Hematopoietic multipotent progenitor cell treated with erythropoietin and hydrocortisone succinate and interleukin-3 and kit ligand, for 6 days (in vitro differentiated cells): ENCODE results near the gene ITPR3.

ENCODE experiments used
- DNase-seq: peaks from one replicate; pipeline ENCODE4 v3.0.0-alpha.2; 2015

Gene ITPR3

DNA sequence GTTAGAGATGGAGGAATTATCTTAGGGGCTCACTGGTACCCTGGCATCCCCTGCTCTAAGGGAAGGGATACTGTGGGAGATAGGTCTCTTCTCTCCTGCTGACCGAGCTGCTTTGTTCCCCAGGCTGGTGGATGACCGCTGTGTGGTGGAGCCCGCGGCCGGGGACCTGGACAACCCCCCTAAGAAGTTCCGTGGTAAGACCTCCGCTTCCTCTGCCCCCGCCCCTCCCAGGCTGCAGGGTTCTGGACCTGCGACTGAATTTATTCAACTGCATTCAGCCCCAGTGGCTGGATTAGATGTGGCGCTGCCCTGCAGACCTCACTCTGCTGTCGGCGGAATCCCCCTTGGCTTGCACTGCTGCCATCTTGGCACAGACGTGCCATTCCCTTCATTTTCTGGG, 19.2 kb downstream of the ITPR3 start:
- no peak for DNase-seq

DNA sequence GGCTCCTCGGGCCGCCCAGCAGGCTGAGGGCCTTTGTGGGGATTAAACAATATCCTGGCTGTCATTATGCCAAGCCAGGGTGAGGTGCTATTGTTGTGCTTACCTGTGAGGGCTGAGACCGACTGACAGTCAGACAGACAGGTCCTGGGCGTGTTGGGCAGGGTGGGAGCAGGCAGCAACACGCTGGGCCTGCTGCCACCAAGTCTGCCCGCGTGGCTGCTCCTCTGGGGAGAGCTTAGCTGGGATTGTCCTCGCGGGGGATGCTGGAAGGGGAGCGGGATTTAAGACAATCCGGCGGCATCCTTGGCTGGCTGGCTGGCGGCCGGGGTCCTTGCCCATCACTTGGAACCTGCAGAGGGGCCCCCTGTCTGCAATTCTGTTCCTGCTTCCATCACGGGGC, 20.0 kb downstream of the ITPR3 start:
- DNase-seq = no peak

DNA sequence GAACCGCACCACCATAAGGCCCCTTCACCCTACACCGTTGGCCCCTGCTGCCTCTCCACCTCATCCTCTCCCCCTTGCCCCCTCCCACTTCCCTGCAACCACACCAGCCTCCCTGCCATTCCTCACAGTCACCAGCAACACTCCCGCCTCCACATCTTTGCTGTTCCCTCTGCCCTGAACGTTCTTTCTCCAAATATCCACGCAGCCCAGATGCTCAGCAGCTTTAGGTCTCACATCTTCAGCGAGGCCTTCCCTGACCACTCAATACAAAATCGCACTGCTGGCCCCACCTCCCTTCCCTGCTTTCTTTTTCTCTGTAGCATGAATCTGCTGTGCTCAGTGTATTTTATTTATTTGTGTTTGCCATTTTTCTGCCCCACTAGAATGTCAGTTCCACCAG, 20.5 kb downstream of the ITPR3 start:
- no peak for DNase-seq

DNA sequence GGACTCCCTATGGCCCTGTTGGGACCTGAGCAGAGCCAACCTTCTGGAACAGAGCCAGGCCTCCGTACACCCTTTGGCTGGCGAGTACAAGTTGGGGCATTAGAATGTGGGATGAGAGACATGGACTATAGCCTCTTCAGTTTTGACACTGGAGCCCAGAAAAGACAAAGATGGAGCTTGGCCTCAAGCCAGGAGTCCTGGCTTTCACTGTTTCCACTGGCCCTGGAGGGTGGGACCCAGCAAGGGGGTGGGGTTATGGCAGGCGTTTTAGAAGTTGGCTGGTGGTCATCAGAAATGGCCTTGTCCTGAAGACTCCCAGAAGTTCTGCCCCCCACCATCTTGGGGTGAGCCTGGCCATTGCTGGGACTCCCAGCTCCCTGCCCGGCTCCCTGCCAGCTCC, 21.8 kb downstream of the ITPR3 start:
- no peak for DNase-seq

DNA sequence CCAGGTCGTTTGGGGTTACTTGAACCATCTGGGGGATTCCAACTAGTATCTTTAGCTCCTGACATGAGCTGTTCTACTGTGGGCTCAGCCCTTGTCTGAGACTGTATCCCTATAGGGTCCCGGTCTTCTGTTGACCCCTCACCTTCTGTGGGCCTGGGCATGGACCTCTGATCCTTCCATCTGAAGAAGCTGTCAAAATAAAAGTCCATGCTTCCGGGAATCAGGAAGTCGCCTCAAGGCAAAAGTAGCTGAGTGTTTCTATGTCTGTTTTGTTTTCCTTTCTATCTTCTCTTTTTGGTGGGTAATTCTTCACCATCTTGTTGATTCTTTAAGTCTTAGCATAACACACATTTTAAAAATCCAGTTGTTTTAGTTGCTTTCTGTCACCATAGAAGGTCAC, 30.3 kb downstream of the ITPR3 start:
- DNase-seq = no peak

DNA sequence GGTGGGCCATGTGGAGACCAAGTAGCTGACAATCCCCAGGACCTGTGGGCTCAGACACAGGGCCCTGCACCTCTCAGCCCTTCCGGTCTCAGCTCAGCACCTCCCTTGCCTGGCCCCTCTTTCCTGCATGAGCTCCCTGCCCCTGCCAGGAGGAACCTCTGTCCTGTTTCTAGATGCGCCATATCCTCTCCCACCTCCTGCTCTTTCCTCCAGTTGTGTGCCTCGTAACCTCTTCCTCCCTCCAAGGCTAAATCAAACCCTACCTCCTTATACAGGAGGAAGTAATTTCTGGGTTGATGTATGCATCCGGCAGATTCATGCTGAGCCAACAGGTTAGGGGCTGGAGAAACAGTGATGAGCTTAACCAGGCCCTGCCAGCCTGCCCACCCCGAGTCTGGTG, 30.9 kb downstream of the ITPR3 start:
- no peak for DNase-seq

DNA sequence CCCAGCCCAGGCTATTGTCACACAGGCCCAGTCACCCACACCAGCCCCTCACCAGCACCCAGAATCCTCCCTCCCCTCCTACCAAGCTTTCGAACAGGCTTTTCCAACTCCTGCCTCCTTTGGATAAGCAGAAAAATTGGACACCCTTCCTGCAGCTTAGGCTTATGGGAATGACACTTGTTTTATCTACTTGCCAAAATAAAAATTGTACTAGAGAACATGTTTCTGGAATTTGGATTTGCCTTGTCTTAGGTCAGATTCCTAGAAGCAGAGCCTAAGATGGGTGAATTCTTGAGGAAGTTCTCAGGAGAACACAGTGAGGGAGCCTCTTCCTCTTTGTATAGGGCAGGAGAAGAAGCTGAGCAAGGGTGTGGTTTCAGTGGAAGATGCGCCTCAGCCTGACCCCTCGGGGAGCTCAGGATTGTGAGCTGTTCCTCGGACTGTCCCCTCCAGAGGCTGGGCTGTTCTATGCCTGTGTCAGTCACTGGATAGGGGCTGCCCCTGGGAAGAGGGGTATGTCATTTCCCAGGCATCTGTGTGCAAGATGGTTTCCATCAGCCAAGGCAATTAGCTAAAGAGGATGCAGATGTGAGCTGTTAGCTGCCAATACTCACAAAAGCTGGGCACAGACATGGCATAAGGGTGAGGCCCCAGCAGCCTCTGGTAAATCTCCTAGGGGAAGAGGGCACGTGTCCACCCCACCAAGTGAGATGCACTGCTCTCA, 33.9 kb downstream of the ITPR3 start:
- no peak for DNase-seq

DNA sequence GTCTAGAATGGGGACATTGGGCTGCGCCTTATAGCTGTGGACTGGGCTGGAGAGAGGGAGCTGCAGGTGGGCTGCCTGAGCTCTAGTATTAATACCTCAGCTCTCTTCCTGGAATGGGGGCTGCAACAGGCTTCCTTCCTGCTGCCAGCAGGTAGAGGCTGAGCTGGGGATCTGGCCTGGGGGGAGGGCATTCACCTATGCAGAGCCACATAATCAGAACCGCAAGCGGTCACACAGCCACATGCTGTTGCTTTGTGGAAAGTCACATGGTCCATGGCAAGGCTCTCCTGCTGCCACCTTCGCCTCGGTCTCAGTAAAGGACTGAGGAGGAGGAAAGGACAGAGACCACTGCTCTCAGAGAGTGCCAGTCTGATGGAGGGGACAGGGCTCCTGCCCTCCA, 35.7 kb downstream of the ITPR3 start:
- DNase-seq = no peak

DNA sequence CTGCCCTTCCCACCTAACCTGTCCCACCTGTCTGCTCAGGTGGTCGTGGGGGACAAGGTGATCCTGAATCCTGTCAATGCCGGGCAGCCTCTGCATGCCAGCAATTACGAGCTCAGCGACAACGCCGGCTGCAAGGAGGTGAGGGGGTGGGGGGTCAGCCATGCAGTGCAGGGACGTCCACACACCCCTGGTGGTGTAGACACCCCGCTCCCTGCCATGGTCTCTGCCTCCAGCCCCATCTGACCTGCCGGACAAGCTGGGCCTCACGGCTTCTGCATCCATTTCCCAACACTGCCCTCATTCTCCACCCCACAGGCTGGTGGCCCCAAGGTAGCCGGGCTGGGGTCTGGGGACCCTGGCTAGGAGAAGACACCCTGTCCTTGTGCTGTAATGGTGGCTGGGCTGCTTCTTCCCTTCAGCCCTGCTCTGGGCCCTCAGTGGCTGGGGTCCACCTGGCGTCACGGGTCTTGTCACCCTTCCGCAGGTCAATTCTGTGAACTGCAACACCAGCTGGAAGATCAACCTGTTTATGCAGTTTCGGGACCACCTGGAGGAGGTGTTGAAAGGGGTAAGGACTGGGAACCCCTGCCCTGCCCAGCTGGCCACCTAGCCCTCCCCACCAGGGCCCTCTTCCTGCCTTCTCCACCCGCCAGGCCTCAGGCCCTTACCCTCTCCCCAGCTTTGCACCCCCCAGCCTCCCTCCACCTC, 38.0 kb downstream of the ITPR3 start:
- no peak for DNase-seq

DNA sequence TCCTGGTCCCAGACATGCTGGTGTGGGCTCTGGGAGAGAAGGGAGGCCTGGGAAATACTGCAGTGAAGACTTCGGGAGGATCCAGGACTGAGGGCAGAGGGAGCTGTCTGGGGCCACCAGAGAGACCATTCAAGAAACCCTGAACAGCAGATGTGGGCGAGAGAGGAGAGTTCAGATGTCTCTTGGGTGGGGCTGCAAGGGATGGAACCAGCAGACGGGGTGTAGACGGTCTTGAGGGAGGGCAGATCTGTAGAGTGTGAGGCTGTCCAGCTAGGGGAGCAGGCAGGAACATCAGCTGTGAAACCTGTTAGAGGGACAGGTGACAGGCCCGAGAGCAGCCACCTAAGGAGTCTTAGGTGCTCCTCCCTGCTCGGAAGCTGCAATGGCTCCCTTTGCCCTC, 38.9 kb downstream of the ITPR3 start:
- DNase-seq = no peak

DNA sequence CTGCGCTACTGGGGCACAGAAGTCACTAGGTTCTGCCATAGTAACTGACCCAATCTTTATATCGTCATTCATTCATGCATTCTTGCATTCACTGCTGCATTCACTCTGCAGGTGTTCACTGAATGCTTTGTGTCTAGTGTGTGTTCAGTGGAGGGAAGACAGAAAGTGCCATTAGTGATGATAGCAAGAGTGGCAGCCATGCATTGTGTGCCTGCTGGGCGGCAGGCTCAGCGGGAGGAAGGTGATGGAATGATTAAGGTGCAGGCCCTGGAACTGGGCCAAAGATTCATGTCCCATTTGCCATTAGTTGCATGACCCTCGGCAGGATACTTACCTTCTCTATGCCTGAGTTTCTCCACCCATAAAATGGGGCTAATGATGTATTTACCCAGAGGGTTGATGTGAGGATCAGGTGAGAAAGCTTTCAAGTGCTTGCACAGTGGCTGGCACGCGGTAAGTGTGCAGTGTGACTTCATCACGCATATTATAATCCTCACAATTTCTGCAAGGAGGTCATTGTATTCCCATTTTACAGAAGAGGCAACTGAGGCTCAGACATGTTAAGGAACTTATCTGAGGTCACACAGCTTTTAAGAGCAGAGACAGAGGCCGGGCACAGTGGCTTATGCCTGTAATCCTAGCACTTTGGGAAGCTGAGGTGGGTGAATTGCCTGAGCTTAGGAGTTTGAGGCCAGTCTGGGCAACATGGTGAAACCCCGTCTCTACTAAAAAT, 40.1 kb downstream of the ITPR3 start:
- DNase-seq = no peak

DNA sequence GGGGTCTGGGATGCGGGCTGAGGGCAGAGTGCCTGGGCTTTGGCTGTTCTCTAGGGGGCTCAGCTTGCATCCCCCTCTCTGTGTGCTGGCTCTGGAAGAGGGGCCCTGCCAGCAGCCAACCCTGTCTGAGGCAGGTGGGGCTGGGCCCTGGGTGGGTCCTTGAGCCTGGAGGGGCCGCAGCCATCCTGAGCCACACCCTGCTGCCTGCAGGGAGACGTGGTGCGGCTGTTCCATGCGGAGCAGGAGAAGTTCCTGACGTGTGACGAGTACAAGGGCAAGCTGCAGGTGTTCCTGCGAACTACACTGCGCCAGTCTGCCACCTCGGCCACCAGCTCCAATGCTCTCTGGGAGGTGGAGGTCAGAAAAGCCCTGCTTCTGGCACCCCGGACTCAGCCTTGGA, 41.2 kb downstream of the ITPR3 start:
- DNase-seq = no peak

DNA sequence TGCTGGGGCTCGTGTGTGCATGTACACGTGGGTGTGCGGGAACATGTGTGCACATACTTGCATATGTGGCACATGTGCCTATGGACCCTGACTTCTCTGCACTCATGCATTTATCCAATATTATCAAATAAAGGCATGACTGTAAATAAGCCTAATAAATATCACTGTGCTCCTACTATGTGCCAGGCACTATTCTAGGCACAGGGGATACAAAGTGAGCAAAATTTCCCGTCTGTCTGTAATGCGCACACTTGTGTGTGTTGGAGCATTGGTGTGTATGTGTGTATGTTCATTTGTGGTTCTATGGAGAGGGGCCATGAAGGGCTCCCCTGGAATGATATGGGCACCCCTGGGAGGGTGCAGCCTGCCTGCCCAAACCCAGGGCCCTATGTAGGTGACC, 41.9 kb downstream of the ITPR3 start:
- DNase-seq = no peak

DNA sequence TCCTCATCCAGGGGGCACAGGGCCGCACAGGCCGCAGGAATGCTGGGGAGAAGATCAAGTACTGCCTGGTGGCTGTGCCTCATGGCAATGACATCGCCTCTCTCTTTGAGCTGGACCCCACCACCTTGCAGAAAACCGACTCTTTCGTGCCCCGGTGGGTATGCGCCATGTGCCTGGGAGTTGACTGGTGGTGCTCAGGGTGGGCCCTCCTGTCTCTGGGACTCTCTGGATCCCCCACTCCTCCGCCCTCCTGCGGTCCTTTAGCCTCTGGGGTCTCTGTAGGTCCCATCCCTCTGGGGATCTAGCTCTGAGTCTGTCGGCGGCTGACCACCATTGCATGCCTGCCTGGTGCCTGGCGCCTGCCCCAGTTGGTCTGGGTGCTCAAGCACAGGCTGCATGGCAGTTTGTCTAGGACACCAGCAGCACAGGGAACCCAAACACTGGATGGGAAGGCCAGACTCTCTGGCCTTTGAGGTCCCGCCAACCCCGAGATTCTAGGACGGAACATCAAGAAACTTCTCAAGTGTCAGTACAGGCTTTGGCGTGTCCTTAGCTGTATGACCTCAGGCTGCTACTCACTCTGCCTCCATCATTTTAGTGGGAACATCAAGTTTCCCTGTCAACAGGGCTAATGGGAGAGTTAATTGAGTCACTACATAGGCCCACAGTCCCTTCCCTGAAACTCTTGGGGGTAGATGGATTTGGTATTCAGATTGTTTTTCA, 42.8 kb downstream of the ITPR3 start:
- no peak for DNase-seq

DNA sequence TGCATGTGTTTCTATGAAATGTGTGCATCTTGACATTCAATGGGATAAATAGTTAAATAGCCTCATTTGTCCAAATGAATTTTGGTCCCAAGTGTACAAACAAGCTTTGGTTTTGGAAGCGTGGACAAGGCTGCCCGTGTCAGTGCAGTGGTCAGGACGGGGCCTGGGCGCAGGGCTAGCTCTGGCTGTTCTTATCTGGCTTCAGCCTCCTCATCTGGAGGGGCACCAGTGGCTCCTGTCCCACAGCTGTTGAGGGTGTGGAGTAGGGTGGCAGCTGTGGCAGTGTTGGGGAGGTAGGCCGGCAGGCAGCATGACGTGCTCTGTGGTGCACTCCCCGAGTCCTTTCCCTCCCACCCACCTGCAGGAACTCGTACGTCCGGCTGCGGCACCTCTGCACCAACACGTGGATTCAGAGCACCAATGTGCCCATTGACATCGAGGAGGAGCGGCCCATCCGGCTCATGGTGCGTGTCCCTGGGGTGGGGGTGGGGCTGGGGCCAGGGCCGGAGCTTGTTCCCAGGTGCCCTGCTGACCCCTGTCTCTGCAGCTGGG, 43.5 kb downstream of the ITPR3 start:
- DNase-seq = no peak

DNA sequence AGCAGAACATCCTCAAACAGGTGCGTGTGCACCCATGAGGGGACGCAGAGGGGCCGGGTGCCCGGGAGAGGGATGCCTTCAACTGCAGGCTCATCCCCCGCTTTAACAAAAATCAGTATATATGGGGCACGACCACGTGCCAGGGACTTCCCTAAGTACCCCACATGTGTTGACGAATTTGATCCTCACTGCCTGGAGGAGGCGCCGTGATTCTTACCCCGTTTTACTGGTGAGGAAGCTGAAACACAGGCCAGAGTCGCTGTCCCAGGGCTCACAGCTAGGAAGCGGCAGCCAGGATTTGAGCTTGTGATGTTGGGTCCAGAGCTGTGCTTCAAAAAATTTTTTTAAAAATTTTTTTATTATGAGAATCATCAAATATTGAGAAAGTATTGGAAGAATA, 44.8 kb downstream of the ITPR3 start:
- no peak for DNase-seq

DNA sequence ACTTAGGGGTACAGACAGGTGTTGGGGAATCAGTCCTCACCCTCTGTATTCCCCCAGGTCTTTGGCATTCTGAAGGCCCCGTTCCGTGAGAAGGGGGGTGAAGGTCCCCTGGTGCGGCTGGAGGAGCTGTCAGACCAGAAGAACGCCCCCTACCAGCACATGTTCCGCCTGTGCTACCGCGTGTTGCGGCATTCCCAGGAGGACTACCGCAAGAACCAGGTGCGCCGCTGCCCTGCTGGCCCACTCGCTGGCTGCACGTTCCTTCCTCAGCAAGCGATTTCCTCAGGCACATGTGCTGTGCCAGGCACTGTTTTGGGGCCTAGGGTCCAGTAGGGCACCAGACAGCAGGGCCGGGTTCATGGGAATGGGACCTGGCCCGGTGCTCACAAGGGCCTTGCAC, 46.0 kb downstream of the ITPR3 start:
- DNase-seq = no peak

DNA sequence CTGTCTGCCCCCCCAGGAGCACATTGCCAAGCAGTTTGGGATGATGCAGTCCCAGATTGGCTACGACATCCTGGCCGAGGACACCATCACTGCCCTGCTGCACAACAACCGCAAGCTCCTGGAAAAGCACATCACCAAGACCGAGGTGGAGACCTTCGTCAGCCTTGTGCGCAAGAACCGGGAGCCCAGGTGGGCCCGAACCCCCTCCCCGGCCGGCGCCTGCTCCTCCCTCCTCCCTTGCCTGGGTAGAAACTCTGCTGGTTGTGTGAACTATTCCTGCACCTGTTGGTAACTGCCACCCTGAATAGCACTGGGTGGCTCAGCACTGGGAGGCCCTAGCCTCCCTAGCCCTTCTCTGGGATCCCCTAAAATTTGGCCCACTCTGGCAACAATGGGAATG, 46.7 kb downstream of the ITPR3 start:
- DNase-seq = no peak

DNA sequence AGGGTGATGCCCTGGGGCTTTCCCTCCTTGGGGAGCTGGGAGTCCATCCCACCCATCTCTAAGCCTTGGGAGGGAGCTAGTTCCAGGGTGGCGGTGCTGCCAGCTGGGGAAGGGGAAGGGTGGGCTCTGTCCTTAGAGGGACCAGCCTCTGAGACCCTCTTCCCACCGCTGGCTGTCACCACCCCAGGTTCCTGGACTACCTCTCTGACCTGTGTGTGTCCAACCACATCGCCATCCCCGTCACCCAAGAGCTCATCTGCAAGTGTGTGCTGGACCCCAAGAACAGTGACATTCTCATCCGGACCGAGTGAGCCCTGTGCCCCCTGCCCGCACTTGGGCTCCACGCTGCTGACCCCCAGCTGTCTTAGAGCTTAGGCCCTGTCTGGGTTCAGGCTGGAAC, 47.2 kb downstream of the ITPR3 start:
- no peak for DNase-seq

DNA sequence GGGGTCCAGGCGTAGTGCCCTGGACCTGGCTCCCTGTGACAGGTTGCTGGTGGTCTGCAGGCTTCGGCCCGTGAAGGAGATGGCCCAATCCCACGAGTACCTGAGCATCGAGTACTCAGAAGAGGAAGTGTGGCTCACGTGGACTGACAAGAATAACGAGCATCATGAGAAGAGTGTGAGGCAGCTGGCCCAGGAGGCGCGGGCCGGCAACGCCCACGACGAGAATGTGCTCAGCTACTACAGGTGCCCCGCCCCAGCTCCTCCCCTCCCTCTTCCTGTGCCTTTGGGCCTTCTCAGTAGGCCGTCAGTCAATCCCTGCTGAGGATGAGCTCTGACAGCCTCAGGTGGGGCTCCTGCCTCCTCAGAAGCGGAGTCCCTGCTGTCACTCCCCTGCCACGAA, 47.8 kb downstream of the ITPR3 start:
- peak; percentile 27 for DNase-seq

DNA sequence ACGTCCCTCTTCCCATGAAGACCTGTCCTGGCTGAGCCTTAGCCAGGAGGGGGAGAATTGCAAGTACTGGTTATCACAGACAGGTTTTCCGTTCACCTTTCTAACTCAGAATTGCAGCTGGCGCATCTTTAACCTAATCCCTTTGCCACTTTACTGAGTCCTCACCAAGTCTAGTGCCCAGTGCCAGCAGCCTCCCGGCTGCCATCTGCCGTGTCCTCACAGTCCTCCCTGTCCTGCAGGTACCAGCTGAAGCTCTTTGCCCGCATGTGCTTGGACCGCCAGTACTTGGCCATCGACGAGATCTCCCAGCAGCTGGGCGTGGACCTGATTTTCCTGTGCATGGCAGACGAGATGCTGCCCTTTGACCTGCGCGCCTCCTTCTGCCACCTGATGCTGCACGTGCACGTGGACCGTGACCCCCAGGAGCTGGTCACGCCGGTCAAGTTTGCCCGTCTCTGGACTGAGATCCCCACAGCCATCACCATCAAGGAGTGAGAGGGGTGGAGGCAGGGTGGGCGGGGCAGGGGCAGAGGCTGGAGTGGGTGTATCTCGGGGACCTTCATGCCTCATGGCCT, 49.1 kb downstream of the ITPR3 start:
- DNase-seq = no peak

DNA sequence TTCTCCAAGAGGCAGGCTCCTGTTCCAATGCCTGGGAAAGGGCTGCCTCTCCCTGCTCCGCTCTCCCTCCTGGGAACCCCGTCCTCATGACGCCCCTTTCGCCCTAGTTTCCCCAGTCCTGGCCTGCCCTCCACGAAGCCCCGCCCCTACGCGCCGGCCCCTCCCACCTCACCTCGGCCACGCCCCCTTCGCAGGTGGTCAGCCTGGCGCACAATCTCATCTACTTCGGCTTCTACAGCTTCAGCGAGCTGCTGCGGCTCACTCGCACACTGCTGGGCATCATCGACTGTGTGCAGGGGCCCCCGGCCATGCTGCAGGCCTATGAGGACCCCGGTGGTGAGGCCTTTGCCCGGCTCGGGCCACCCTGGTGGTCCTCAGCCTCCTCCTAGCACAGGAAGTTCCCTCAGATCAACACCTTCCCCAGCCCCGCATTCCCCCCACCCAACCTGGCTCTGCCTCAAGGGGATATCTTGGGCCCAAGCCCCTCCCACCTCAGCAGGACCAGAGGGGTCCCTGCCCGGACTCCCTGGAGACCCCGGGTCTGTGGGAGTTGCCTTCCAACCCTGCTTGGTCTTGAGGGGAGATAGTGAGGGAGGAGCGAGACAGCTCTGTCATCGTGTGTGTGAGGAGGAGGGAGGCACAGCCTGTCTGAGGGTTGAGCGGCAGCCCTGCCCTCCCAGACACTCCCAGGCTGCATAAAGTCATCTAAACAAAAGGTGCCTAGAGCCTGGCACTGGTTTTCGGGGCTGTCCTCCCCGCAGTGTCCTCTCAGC, 50.0 kb downstream of the ITPR3 start:
- DNase-seq = no peak
